ENCODE measurements around the gene RANBP10. TPM values are rescaled to one million over a fixed set of nuclear protein-coding genes. Genes with fewer than 3 reads are reported as not detected.

RANBP10 gene
- total RNA-seq, 6 experiments from 2014 or later = 15.1 to 38.4 (median 22.7) TPM

DNA sequence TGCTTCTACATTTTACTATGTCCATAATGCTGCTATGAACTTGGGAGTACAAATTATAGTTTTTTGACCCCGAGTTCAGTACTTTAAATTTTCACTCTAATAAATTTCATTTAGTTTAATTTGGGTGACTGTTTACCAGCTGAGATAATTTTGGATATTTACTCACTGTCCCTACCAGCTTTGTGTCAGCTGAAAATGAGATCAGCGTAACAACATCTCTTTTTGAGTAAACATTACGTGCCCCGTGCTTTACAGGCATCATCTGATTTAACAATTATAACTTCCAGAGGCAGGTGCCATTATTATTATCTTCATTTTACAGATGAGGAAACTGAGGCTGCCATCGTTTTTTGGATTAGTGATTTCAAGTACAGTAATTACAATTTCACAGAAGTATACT lies 102.2 kb downstream of the RANBP10 start:
- 54% methylated on average over 5 of the region's 5 CpGs for WGBS (ENCODE audit: insufficient coverage, low coverage, low lambda C conversion rate, missing lambda C conversion rate)
- Histone ChIP-seq H3K27me3 (no peaks in the 10 kb centered on the region), H3K4me3 (no peak overlapping the region), H3K4me1 (peaks cover 0 to 15% (median 2%) of the 10 kb centered on the region in 4 donors), H3K27ac (peak overlapping the region in 1 of 3 donors; percentile 77), H3K9me3 (no peaks in the 10 kb centered on the region), H3K36me3 (no peaks in the 10 kb centered on the region)
- ATAC-seq = peak in 1 of 4 donors; percentile 74
- TF ChIP-seq POLR2A (IDR thresholded peaks at IDR 0.05) = no peak
- TF ChIP-seq, protein P1, sequence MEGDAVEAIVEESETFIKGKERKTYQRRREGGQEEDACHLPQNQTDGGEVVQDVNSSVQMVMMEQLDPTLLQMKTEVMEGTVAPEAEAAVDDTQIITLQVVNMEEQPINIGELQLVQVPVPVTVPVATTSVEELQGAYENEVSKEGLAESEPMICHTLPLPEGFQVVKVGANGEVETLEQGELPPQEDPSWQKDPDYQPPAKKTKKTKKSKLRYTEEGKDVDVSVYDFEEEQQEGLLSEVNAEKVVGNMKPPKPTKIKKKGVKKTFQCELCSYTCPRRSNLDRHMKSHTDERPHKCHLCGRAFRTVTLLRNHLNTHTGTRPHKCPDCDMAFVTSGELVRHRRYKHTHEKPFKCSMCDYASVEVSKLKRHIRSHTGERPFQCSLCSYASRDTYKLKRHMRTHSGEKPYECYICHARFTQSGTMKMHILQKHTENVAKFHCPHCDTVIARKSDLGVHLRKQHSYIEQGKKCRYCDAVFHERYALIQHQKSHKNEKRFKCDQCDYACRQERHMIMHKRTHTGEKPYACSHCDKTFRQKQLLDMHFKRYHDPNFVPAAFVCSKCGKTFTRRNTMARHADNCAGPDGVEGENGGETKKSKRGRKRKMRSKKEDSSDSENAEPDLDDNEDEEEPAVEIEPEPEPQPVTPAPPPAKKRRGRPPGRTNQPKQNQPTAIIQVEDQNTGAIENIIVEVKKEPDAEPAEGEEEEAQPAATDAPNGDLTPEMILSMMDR (IDR thresholded peaks at IDR 0.05) = no peak
- intact Hi-C loops (cut with DNase I) = no loop called here
- no peak for DNase-seq

DNA sequence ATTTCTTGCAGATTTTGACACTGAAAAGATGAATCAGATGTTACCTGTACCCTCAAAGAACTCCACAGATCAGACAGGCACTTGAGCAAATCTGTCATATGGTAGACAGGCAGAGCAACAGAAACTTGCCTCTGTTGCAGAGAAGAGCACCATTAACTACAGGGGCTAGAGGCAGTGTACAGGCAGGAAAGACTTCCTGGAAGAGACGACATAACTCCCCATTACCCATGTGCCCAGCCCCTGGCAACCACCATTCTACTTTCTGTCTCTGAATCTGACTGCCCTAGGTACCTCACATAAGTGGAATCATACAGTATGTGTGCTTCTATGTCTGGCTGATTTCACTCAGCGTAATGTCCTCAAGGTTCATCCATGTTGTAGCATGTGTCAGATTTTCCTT lies 102.7 kb downstream of the RANBP10 start:
- ATAC-seq (peak in 3 of 4 donors; percentile 18 to 31 (median 20)), DNase-seq (no peak)

GRCh38 chr16:67702130-67702529 lies 104.2 kb downstream of the RANBP10 start:
- H3K27ac ChIP-seq = no peak overlapping the region
- H3K9me3 ChIP-seq = peaks cover 0 to 3% (median 0%) of the 10 kb centered on the region in 4 donors
- no peaks in the 10 kb centered on the region for H3K27me3 ChIP-seq
- WGBS (ENCODE audit: insufficient coverage, low coverage, low lambda C conversion rate, missing lambda C conversion rate) = 92% methylated on average over 1 of the region's 4 CpGs
- no peak for TF ChIP-seq POLR2A (IDR thresholded peaks at IDR 0.05)
- TF ChIP-seq, protein P1 (IDR thresholded peaks at IDR 0.05) = no peak
- ATAC-seq (no peak), DNase-seq (peak in 1 of 3 donors; percentile 1)
- H3K4me1 ChIP-seq = peaks cover 0 to 14% (median 5%) of the 10 kb centered on the region in 4 donors
- peaks cover 0 to 5% (median 0%) of the 10 kb centered on the region in 4 donors for H3K36me3 ChIP-seq
- intact Hi-C loops (cut with DNase I) = no loop called here
- no peak overlapping the region for H3K4me3 ChIP-seq

More for the DNA sequence above, 102.7 kb downstream of the RANBP10 start:
- H3K27me3 ChIP-seq = no peaks in the 10 kb centered on the region
- H3K4me3 ChIP-seq = no peak overlapping the region
- H3K4me1 ChIP-seq = peaks cover 0 to 12% (median 2%) of the 10 kb centered on the region in 4 donors
- no peaks in the 10 kb centered on the region for H3K36me3 ChIP-seq
- intact Hi-C loops (cut with DNase I) = no loop called here
- 60% methylated on average over 2 of the region's 2 CpGs for WGBS (ENCODE audit: insufficient coverage, low coverage, low lambda C conversion rate, missing lambda C conversion rate)
- H3K27ac ChIP-seq = peak overlapping the region in 1 of 3 donors; percentile 77
- no peak for TF ChIP-seq POLR2A (IDR thresholded peaks at IDR 0.05)
- TF ChIP-seq, protein P1 (IDR thresholded peaks at IDR 0.05) = no peak
- peaks cover 0 to 3% (median 0%) of the 10 kb centered on the region in 4 donors for H3K9me3 ChIP-seq

- Histone ChIP-seq H3K4me1 (peaks cover 0 to 14% (median 5%) of the 10 kb centered on the region in 4 donors), H3K4me3 (no peak overlapping the region), H3K9me3 (peaks cover 0 to 3% (median 0%) of the 10 kb centered on the region in 4 donors), H3K27ac (no peak overlapping the region), H3K27me3 (no peaks in the 10 kb centered on the region), H3K36me3 (peaks cover 0 to 5% (median 0%) of the 10 kb centered on the region in 4 donors)
- intact Hi-C loops (cut with DNase I) = no loop called here
- no peak for TF ChIP-seq POLR2A (IDR thresholded peaks at IDR 0.05)
- TF ChIP-seq, protein P1 (IDR thresholded peaks at IDR 0.05) = no peak
- DNase-seq = no peak
- WGBS (ENCODE audit: insufficient coverage, low coverage, low lambda C conversion rate, missing lambda C conversion rate) = 100% methylated on average over 1 of the region's 1 CpG
- no peak for ATAC-seq
These were observed 104.9 kb downstream of the RANBP10 start for GRCh38 chr16:67701420-67701819.

Measured in right lobe of liver (tissue), 6 donors.